CD4-positive, alpha-beta T cell treated with Interleukin-17A for 1 hour (primary cell): Measurements from ENCODE around the gene GNG10.
A peak's percentile ranks its signal among the peaks of the same experiment; 100 is the strongest.
"Not testable (repeated sequence)": the region's sequence is repeated elsewhere in the genome, so short reads cannot be mapped to it uniquely, and the experiment has no call there.

ENCODE experiments used
- DNase-seq: peaks from one replicate; pipeline ENCODE4 v3.0.0-alpha.2; 2020

The GNG10 gene

GRCh38 chr9:111661150-111661801 is at the start of gene GNG10:
GNG10 (plus strand) TSS chr9:111661605; CDS start chr9:111661635, 30 bp downstream.
- peak; percentile 67 for DNase-seq

GRCh38 chr9:111613436-111614040 is 47.9 kb upstream of the GNG10 start:
- DNase-seq: no peak

- no peak for DNase-seq
These were observed 45.5 kb upstream of the GNG10 start for GRCh38 chr9:111615928-111616327.

GRCh38 chr9:111617349-111617748 is 44.1 kb upstream of the GNG10 start:
- not testable (repeated sequence) for DNase-seq

- DNase-seq: peak; percentile 31
These were observed 39.4 kb upstream of the GNG10 start for GRCh38 chr9:111621895-111622480.

GRCh38 chr9:111622626-111623025 is 38.8 kb upstream of the GNG10 start:
- DNase-seq: no peak

GRCh38 chr9:111627260-111627963 is 34.0 kb upstream of the GNG10 start:
- DNase-seq: no peak

- DNase-seq: no peak
These were observed 33.0 kb upstream of the GNG10 start for GRCh38 chr9:111628411-111628810.

GRCh38 chr9:111630182-111630963 is 31.0 kb upstream of the GNG10 start:
- DNase-seq: no peak

- no peak for DNase-seq
These were observed 30.5 kb upstream of the GNG10 start for GRCh38 chr9:111630964-111631213.

GRCh38 chr9:111631214-111631971 is 30.0 kb upstream of the GNG10 start, which contains the start of gene DNAJC25:
DNAJC25 (plus strand) TSS chr9:111631334; CDS start chr9:111631408, 74 bp downstream.
- peak; percentile 98 for DNase-seq

GRCh38 chr9:111632060-111632459 is 29.3 kb upstream of the GNG10 start:
- DNase-seq: peak; percentile 8

- no peak for DNase-seq
These were observed 28.6 kb upstream of the GNG10 start for GRCh38 chr9:111632695-111633388.

- no peak for DNase-seq
These were observed 28.0 kb upstream of the GNG10 start for GRCh38 chr9:111633389-111633736.

- no peak for DNase-seq
These were observed 26.5 kb upstream of the GNG10 start for GRCh38 chr9:111634860-111635259.

GRCh38 chr9:111637421-111637950 is 23.9 kb upstream of the GNG10 start:
- DNase-seq: no peak

GRCh38 chr9:111644195-111644772 is 17.1 kb upstream of the GNG10 start:
- DNase-seq: no peak

- no peak for DNase-seq
These were observed 15.6 kb upstream of the GNG10 start for GRCh38 chr9:111645806-111646205.

- no peak for DNase-seq
These were observed 15.0 kb upstream of the GNG10 start for GRCh38 chr9:111646417-111646816.

GRCh38 chr9:111648066-111648465 is 13.3 kb upstream of the GNG10 start:
- no peak for DNase-seq

- DNase-seq: no peak
These were observed 12.4 kb upstream of the GNG10 start for GRCh38 chr9:111649016-111649415.
